NB4 (cell line): ENCODE measurements around the gene DENND1A.

Experiments
- DNase-seq: peaks from one replicate; pipeline ENCODE4 v3.0.0; 2010; ENCODE audit warnings: low read depth
- H3K4me3 ChIP-seq: one replicate; pipeline ENCODE4 v1.5.1; 2011; ENCODE audit warnings: mild to moderate bottlenecking, low read depth, low read length, moderate library complexity
- MYC ChIP-seq: IDR thresholded peaks from 2 replicates; pipeline ENCODE4 v1.6.1; 2011; ENCODE audit warnings: low read depth, low read length
- POLR2A ChIP-seq: IDR thresholded peaks from 2 replicates; pipeline ENCODE4 v1.6.1; 2011; ENCODE audit warnings: mild to moderate bottlenecking; ENCODE audit not compliant: insufficient read length; ENCODE audit errors: extremely low read depth
- TF ChIP-seq, protein P1 (sequence below): IDR thresholded peaks from 2 replicates; pipeline ENCODE4 v1.6.1; 2011; ENCODE audit warnings: low read depth, low read length
- TF ChIP-seq, protein P2 (sequence below): IDR thresholded peaks from one replicate; pipeline ENCODE4 v1.5.1; 2012; ENCODE audit warnings: low read depth, low read length

DENND1A gene

DNA sequence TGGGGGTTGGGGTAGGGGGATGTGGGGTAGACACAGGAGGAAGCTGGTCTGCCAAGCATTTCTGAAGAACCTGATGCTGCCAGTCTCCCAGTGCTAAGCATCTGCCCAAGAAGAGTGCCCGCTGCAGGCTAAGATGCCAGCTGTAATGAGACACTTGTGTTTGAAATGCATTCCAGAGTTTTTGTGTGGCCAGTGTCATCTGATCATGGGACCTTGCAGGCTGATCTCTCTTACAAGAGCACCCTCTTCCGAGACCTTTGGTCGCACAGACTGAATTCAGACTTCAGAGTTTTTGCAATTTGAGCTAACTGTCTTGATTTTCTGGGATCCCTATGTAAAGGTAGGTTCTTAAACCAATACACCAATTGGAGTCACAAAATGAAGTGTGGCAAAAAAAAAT is 58.1 kb downstream of the DENND1A start:
- TF ChIP-seq MYC (no peak), POLR2A (no peak)
- TF ChIP-seq, protein P1, sequence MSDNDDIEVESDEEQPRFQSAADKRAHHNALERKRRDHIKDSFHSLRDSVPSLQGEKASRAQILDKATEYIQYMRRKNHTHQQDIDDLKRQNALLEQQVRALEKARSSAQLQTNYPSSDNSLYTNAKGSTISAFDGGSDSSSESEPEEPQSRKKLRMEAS = no peak
- TF ChIP-seq, protein P2, sequence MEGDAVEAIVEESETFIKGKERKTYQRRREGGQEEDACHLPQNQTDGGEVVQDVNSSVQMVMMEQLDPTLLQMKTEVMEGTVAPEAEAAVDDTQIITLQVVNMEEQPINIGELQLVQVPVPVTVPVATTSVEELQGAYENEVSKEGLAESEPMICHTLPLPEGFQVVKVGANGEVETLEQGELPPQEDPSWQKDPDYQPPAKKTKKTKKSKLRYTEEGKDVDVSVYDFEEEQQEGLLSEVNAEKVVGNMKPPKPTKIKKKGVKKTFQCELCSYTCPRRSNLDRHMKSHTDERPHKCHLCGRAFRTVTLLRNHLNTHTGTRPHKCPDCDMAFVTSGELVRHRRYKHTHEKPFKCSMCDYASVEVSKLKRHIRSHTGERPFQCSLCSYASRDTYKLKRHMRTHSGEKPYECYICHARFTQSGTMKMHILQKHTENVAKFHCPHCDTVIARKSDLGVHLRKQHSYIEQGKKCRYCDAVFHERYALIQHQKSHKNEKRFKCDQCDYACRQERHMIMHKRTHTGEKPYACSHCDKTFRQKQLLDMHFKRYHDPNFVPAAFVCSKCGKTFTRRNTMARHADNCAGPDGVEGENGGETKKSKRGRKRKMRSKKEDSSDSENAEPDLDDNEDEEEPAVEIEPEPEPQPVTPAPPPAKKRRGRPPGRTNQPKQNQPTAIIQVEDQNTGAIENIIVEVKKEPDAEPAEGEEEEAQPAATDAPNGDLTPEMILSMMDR = no peak
- DNase-seq = no peak
- H3K4me3 ChIP-seq = no peak overlapping the region

DNA sequence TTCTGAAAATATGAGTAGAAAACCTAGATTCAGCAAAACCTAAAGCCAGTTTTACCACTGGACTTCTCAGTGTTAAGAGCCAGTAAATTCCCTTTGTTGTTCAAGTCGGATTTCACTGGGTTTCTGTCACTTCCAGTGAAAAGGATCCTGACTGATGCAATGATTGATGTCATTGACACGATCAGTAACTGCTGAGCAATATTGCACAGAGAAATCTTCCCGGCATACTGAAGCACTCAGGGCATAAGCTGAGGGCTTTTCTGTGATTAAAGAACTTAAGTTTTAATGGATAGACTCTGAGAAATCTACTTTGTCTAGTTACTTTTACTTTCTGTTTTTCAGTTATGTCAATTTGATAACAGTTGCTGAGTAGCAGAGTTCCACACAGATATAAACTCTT is 61.9 kb downstream of the DENND1A start:
- TF ChIP-seq, protein P1 = no peak
- no peak overlapping the region for H3K4me3 ChIP-seq
- peak; percentile 20 for DNase-seq

DNA sequence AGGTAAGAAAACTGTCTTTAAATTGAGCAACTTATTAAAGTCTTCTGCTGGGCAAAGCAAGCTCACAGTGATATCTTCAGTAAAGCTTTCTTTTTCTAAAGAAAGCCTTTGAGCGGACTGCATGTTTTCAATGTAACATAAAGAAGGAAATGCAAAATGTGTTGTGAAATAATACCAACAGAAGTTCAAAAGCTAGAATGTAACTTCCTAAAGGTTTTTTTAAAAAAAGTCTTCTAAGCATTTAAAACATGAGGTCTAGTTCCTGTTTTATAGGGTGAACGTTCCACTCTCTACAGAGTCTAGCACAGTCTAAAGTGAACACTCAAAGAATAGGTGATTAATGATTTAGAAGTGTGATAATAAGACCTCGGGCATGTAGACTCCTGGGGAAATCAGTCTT is 62.9 kb downstream of the DENND1A start:
- H3K4me3 ChIP-seq = peak overlapping the region; percentile 45
- TF ChIP-seq, protein P2 = no peak
- TF ChIP-seq POLR2A (no peak), MYC (peak; percentile 54; the same call in 1 of the 2 replicates)
- TF ChIP-seq, protein P1 = peak; percentile 69
- peak; percentile 81 for DNase-seq

DNA sequence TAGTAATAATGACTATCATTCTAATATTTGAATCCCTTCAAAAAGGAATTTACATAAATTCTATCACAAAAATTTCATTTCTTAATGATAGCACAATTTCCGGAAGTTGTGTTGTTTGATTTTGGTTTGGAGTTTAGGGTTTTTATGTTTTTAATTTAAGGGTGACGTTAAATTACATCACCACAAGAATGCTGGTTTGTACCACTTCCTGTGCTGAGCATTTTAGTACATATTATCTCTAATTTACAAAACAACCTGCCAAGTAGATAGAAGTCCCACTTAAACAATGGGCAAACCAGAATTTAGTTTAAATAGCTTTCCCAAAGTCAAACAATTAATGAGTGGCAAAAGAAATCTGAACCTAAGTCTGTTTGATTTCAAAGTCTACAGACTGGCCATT is 63.4 kb downstream of the DENND1A start:
- TF ChIP-seq, protein P1 = no peak
- TF ChIP-seq, protein P2 = no peak
- TF ChIP-seq MYC = no peak
- no peak for TF ChIP-seq POLR2A
- peak overlapping the region; percentile 45 for H3K4me3 ChIP-seq
- DNase-seq = peak; percentile 57

DNA sequence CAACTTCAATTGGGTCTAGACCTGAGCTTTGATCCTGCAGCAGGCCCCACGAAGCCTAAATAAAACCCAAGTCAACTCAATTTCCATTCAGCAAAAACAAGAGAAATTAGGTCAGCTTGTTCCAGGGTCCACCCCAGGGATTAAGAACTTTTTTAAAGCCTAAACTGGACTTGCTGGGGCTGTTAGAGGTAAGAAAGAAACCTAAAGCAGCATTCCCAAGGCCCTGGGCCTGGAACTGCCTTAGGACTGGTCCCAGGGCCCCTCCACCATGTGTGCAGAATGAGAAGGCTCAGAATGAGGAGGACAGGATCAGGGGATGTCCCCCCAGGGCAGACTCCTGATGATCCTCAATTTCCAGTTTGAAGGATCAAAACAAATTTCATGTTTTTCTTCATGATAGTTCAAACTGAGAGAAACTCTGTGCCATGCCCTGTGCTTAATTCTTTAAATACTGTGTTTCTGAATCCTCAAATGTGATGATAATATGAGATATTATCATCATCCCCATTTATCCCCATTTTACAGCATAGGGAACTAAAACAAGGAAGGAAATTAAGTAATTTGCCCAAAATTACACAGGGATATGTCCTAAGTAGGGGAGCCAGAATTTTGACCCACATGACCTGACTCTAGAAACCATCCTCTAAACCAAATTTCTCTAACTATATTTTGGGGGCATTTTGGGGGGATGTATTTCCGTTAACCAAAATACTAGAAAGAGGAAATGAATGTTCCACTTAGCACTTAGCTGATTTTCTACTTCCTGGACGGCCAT is 64.5 kb downstream of the DENND1A start:
- H3K4me3 ChIP-seq = no peak overlapping the region
- peak; percentile 15 for DNase-seq
- TF ChIP-seq MYC (no peak), POLR2A (no peak)
- TF ChIP-seq, protein P2 = no peak
- TF ChIP-seq, protein P1 = no peak

DNA sequence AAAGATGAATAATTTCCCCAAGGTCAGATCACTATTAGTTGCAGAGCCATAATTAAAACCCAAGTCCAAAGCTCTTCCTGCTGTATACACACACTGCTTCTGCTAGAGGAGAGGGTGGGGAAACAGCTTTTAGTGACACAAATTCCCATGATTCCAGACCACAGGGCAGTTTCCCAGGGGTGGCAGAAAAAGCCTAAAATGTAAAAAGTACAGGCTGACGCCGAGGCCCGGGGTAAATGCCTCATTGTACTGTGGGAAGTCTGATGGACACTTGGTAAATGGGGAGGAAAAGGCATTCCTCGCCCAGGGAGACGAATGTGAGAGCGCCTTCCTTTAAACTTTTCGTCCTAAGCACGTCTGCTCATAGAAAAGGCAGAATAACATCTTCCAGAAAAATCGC is 65.7 kb downstream of the DENND1A start:
- H3K4me3 ChIP-seq = no peak overlapping the region
- DNase-seq = peak; percentile 26
- TF ChIP-seq MYC = no peak
- TF ChIP-seq, protein P2 = no peak
